GM12873 (cell line): ENCODE results near the gene PCK2.

Experiments used
- CTCF ChIP-seq: IDR thresholded peaks from 2 replicates; pipeline ENCODE4 v1.5.1; 2012; ENCODE audit warnings: low read depth, mild to moderate bottlenecking, moderate library complexity, low read length, control low read depth; ENCODE audit not compliant: insufficient read depth; ENCODE audit errors: missing control alignments

PCK2 gene

GRCh38 chr14:24096545-24097181 is 2.6 kb downstream of the PCK2 start:
- TF ChIP-seq CTCF = no peak

GRCh38 chr14:24098229-24098926 is 4.3 kb downstream of the PCK2 start:
- TF ChIP-seq CTCF = no peak

- no peak for TF ChIP-seq CTCF
Observed at GRCh38 chr14:24098927-24099813, 5.1 kb downstream of the PCK2 start.

- no peak for TF ChIP-seq CTCF
Observed at GRCh38 chr14:24100197-24100981, 6.3 kb downstream of the PCK2 start.

- no peak for TF ChIP-seq CTCF
Observed at GRCh38 chr14:24100982-24101494, 6.9 kb downstream of the PCK2 start.

- no peak for TF ChIP-seq CTCF
Observed at GRCh38 chr14:24102357-24103048, 8.4 kb downstream of the PCK2 start.
